ENCODE data around the gene SBK2. TPM values are rescaled to one million over a fixed set of nuclear protein-coding genes. Genes with fewer than 3 reads are reported as not detected.

Gene SBK2
- total and polyA plus RNA-seq, 4 donors = 0.31 TPM; not detected in 3

DNA sequence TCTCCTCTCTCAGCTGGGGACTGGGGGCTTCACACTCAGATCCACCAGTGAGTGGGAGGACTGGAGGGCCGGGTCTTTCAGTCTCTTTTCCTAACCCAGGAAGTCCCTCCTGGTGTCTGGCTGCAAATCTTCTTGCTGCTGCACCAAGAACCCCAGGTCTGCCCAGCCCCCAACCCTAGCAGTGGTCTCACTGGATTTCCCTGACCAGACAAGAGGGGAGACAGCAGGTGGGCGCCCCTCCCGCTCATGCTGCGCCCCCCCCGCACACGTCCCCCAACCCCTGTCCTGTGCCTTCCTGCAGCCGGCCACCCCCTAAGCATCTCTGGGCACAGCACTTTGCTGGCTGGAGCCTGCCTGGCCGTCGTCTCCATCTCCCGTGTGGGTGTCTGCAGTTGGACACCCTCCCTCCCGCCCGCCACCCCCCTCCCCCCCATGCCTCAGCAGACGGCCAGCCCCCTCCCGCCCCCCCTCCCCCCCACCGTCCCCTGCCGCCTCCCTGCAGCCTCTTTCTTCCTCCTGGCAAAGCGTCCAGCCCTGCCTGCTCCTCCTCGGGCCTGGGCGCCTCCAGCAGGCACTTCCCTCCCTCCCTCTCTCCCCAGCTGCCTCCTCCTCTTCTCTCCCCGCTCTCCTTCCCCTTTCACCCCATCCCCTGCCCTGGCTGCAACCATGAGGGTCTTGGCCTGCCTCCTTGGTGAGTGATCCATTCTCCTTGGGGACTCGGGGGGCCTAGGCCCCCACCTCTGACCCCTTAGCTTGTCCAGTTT is 48.8 kb downstream of the SBK2 start, which contains the start of gene SSC5D:
SSC5D (plus strand) TSS at position 513 of the 764 bp plus-strand sequence; CDS start at position 667, 154 bp downstream.
- H3K4me3 ChIP-seq = no peak within 1 kb of the TSS
- peak within 1 kb of the TSS; percentile 43 to 81 for H3K27ac ChIP-seq (ENCODE audit: low read depth in 1 of 2, low read length in 1 of 2)
- no peaks in the 10 kb centered on the region for H3K9me3 ChIP-seq (ENCODE audit: control insufficient read depth in 4 of 4, insufficient read depth in 3 of 4, low read length in 3 of 4)
- DNase-seq (peak; percentile 59 to 78 (median 62)), ATAC-seq (ENCODE audit: insufficient read depth, low FRiP score) (no peak)
- TF ChIP-seq, protein P1, sequence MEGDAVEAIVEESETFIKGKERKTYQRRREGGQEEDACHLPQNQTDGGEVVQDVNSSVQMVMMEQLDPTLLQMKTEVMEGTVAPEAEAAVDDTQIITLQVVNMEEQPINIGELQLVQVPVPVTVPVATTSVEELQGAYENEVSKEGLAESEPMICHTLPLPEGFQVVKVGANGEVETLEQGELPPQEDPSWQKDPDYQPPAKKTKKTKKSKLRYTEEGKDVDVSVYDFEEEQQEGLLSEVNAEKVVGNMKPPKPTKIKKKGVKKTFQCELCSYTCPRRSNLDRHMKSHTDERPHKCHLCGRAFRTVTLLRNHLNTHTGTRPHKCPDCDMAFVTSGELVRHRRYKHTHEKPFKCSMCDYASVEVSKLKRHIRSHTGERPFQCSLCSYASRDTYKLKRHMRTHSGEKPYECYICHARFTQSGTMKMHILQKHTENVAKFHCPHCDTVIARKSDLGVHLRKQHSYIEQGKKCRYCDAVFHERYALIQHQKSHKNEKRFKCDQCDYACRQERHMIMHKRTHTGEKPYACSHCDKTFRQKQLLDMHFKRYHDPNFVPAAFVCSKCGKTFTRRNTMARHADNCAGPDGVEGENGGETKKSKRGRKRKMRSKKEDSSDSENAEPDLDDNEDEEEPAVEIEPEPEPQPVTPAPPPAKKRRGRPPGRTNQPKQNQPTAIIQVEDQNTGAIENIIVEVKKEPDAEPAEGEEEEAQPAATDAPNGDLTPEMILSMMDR (IDR thresholded peaks at IDR 0.05; ENCODE audit: control extremely low read depth, extremely low read depth) = no peak
- peak within 1 kb of the TSS; percentile 25 to 42 for H3K9ac ChIP-seq (ENCODE audit: insufficient read depth in 1 of 2, low read length in 2 of 2)
- peaks cover 4 to 44% (median 13%) of the 10 kb centered on the region in 5 donors for H3K4me1 ChIP-seq (ENCODE audit: control insufficient read depth in 5 of 5, insufficient read depth in 5 of 5, low read length in 5 of 5)
- H3K36me3 ChIP-seq (ENCODE audit: control insufficient read depth in 4 of 4, insufficient read depth in 4 of 4, low read length in 4 of 4) = peaks cover 0 to 7% (median 0%) of the 10 kb centered on the region in 4 donors
- H3K27me3 ChIP-seq (ENCODE audit: control insufficient read depth in 3 of 3, insufficient read depth in 3 of 3, low read length in 2 of 3) = peaks cover 0 to 3% (median 0%) of the 10 kb centered on the region in 3 donors
- WGBS, 2 donors = 13 to 44% methylated on average over 10 to 20 of the region's 21 CpGs

DNA sequence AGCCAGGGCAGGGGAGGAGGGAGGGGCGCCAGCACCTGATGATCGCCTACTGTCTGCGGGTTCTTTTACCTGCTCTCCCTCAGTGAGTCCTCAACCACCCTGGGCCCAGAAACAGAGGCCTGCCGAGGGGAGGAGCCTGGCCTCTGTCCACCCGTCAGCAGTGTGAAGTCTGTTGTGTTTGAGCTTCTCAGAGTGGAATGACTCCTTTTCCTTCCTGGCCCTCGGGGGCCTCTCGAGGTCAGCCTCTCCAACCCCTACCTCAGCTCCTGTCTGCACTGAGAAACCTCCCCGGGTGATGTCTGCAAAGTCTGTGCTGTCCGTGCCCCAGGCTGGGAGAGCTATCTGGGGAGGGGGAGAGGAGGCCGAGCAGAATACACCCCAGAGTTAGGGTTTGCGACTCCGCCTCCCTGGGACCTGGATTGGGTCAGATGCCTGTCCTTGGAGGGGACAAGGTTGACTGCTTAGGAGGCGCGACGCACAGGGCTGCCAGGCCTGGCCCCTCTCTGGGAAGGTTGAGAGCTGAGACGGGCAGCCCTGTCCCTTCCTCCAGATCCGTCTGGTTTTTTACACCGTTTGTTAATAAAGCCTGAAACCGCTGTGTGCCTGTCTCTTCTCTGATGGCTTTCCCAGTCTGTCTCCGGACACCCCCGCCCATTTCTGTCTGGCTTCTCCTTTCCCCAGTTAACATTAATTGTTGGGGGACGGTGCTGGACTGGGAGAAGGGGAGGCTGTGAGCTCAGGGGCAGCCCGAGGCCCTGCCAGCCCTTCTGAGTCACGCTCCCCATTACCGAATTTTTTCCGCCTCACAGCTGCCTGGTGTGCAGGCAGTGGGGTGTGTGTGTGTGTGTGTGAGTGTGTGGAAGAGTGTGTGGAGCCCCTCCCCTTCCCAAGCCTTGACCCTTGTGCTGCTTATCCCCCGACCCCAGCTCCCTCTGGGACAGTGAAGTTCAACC is 49.7 kb downstream of the SBK2 start:
- peaks cover 0 to 15% (median 0%) of the 10 kb centered on the region in 4 donors for H3K36me3 ChIP-seq (ENCODE audit: control insufficient read depth in 4 of 4, insufficient read depth in 4 of 4, low read length in 4 of 4)
- peak overlapping the region in 1 of 2 donors; percentile 42 for H3K9ac ChIP-seq (ENCODE audit: insufficient read depth in 1 of 2, low read length in 2 of 2)
- DNase-seq (peak; percentile 74 to 88 (median 76)), ATAC-seq (ENCODE audit: insufficient read depth, low FRiP score) (peak; percentile 32)
- WGBS, 2 donors = 38 to 63% methylated on average over 26 to 27 of the region's 27 CpGs
- H3K4me3 ChIP-seq = no peak overlapping the region
- peaks cover 0 to 3% (median 0%) of the 10 kb centered on the region in 3 donors for H3K27me3 ChIP-seq (ENCODE audit: control insufficient read depth in 3 of 3, insufficient read depth in 3 of 3, low read length in 2 of 3)
- H3K27ac ChIP-seq (ENCODE audit: low read depth in 1 of 2, low read length in 1 of 2) = peak overlapping the region; percentile 65 to 81
- TF ChIP-seq, protein P1 (IDR thresholded peaks at IDR 0.05; ENCODE audit: control extremely low read depth, extremely low read depth) = no peak
- H3K9me3 ChIP-seq (ENCODE audit: control insufficient read depth in 4 of 4, insufficient read depth in 3 of 4, low read length in 3 of 4) = no peaks in the 10 kb centered on the region
- H3K4me1 ChIP-seq (ENCODE audit: control insufficient read depth in 5 of 5, insufficient read depth in 5 of 5, low read length in 5 of 5) = peaks cover 4 to 41% (median 10%) of the 10 kb centered on the region in 5 donors

DNA sequence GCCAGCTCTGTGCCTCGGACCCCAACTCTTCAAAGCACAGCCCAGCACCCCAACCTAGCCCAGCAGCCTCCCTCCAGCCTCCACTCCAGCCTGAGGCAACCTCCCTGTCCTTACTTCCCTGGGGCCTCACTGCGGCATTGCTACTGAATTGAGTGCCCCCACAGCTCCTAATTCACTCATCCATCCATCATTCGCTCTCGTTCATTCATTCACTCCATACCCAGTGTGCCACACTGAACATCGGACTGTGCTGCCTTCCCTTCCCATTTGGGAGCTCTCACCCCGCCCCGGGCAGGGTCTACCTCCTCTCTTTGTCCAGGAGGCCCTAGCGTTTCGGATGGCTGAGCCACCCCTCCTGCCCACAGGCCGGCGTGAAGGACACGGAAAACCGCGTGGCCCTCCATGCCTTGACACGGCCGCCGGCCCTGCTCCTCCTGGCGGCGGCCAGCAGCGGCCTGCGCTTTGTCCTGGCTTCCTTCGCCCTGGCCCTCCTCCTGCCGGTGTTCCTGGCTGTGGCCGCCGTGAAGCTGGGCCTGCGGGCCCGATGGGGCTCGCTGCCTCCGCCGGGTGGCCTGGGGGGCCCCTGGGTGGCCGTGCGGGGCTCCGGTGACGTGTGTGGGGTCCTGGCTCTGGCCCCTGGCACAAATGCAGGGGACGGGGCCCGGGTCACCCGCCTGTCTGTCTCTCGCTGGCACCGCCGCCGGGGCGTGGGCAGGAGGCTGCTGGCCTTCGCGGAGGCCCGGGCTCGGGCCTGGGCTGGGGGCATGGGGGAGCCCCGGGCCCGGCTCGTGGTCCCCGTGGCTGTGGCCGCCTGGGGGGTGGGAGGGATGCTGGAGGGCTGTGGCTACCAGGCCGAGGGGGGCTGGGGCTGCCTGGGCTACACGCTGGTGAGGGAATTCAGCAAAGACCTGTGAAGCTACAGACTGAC is 50.6 kb downstream of the SBK2 start:
- WGBS, 2 donors = 65 to 85% methylated on average over 53 of the region's 53 CpGs

More for the DNA sequence above, 50.6 kb downstream of the SBK2 start:
- no peaks in the 10 kb centered on the region for H3K9me3 ChIP-seq (ENCODE audit: control insufficient read depth in 4 of 4, insufficient read depth in 3 of 4, low read length in 3 of 4)
- TF ChIP-seq, protein P1 (IDR thresholded peaks at IDR 0.05; ENCODE audit: control extremely low read depth, extremely low read depth) = no peak
- ATAC-seq (ENCODE audit: insufficient read depth, low FRiP score) = no peak
- H3K27ac ChIP-seq (ENCODE audit: low read depth in 1 of 2, low read length in 1 of 2) = peak overlapping the region; percentile 65 to 81
- H3K27me3 ChIP-seq (ENCODE audit: control insufficient read depth in 3 of 3, insufficient read depth in 3 of 3, low read length in 2 of 3) = no peaks in the 10 kb centered on the region
- H3K36me3 ChIP-seq (ENCODE audit: control insufficient read depth in 4 of 4, insufficient read depth in 4 of 4, low read length in 4 of 4) = peaks cover 0 to 23% (median 1%) of the 10 kb centered on the region in 4 donors
- no peak overlapping the region for H3K4me3 ChIP-seq
- peak overlapping the region in 1 of 2 donors; percentile 28 for H3K9ac ChIP-seq (ENCODE audit: insufficient read depth in 1 of 2, low read length in 2 of 2)
- peaks cover 4 to 41% (median 10%) of the 10 kb centered on the region in 5 donors for H3K4me1 ChIP-seq (ENCODE audit: control insufficient read depth in 5 of 5, insufficient read depth in 5 of 5, low read length in 5 of 5)
- DNase-seq = no peak

Measured in lung (tissue), 12 donors.